ENCODE results near the gene NAALADL2.

DNA sequence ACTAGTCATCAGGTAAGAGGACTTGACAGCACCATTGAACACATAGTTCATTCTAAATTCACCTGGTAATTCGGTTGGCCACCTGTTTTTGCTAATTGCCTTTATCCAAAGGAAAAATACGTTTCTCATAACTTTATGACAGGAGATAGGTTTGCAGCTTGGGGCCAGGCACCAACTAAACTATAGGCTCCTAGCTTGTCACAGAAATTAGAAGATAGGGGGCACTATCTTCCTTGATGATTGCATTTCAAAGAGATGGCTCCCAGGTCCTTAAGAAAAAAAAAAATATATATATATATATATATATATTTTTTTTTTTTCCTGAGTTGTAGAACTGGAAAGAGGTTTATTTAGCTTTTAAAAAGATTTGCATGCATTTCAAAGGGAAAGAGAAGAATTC, 563.6 kb downstream of the NAALADL2 start:
- TF ChIP-seq, protein P1, sequence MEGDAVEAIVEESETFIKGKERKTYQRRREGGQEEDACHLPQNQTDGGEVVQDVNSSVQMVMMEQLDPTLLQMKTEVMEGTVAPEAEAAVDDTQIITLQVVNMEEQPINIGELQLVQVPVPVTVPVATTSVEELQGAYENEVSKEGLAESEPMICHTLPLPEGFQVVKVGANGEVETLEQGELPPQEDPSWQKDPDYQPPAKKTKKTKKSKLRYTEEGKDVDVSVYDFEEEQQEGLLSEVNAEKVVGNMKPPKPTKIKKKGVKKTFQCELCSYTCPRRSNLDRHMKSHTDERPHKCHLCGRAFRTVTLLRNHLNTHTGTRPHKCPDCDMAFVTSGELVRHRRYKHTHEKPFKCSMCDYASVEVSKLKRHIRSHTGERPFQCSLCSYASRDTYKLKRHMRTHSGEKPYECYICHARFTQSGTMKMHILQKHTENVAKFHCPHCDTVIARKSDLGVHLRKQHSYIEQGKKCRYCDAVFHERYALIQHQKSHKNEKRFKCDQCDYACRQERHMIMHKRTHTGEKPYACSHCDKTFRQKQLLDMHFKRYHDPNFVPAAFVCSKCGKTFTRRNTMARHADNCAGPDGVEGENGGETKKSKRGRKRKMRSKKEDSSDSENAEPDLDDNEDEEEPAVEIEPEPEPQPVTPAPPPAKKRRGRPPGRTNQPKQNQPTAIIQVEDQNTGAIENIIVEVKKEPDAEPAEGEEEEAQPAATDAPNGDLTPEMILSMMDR (IDR thresholded peaks at IDR 0.05), result no peak
- no peak for TF ChIP-seq POLR2A (IDR thresholded peaks at IDR 0.05)

All from uterus (tissue), 2 donors.